Central memory CD8-positive, alpha-beta T cell (primary cell): ENCODE data around the gene HSPA8.

Experiments used
- ATAC-seq: fragments of 150-1000 bp; cut with Tn5 transposase; replicated peaks from 2 replicates; pipeline ENCODE4 v1.10.0; 2022; ENCODE audit warnings: mild to moderate bottlenecking, moderate FRiP score, moderate number of reproducible peaks; ENCODE audit not compliant: poor library complexity, severe bottlenecking; ENCODE audit errors: extremely low read depth
- DNase-seq, 2 donors: peaks; one replicate each; pipeline ENCODE4 v3.0.0; 2021; ENCODE audit warnings: low spot score in 2 of 2
- H3K27ac Mint-ChIP-seq: one replicate; pipeline ENCODE4 v1.8.0; 2022; ENCODE audit warnings: low read depth, mild to moderate bottlenecking, moderate library complexity, mixed read lengths
- H3K27me3 Mint-ChIP-seq: one replicate; pipeline ENCODE4 v1.8.0; 2022; ENCODE audit warnings: mixed read lengths
- H3K36me3 Mint-ChIP-seq: one replicate; pipeline ENCODE4 v1.8.0; 2022; ENCODE audit warnings: mild to moderate bottlenecking, moderate library complexity, mixed read lengths; ENCODE audit not compliant: insufficient read depth
- H3K4me1 Mint-ChIP-seq: one replicate; pipeline ENCODE4 v1.8.0; 2022; ENCODE audit warnings: mixed read lengths
- H3K4me3 Mint-ChIP-seq: one replicate; pipeline ENCODE4 v1.8.0; 2022; ENCODE audit warnings: mild to moderate bottlenecking, moderate library complexity, mixed read lengths
- H3K9me3 Mint-ChIP-seq: one replicate; pipeline ENCODE4 v1.8.0; 2022; ENCODE audit warnings: mixed read lengths

The HSPA8 gene

GRCh38 chr11:123052901-123053721 lies 8.8 kb downstream of the HSPA8 start:
- DNase-seq (no peak), ATAC-seq (no peak)
- Mint-ChIP-seq H3K36me3 (peaks cover 59% of the 10 kb centered on the region), H3K4me3 (no peak overlapping the region), H3K4me1 (peaks cover 41% of the 10 kb centered on the region), H3K27ac (no peak overlapping the region), H3K9me3 (no peaks in the 10 kb centered on the region), H3K27me3 (no peaks in the 10 kb centered on the region)

- Mint-ChIP-seq H3K4me1 (peaks cover 27% of the 10 kb centered on the region), H3K27me3 (no peaks in the 10 kb centered on the region), H3K4me3 (no peak overlapping the region), H3K36me3 (peaks cover 44% of the 10 kb centered on the region), H3K27ac (peak overlapping the region; percentile 30), H3K9me3 (no peaks in the 10 kb centered on the region)
- ATAC-seq = no peak
- no peak for DNase-seq
Measured at GRCh38 chr11:123051634-123052033, 10.3 kb downstream of the HSPA8 start.

- Mint-ChIP-seq H3K27ac (no peak overlapping the region), H3K9me3 (no peaks in the 10 kb centered on the region), H3K4me1 (peaks cover 22% of the 10 kb centered on the region), H3K4me3 (no peak overlapping the region), H3K27me3 (no peaks in the 10 kb centered on the region), H3K36me3 (peaks cover 39% of the 10 kb centered on the region)
- DNase-seq (no peak), ATAC-seq (no peak)
Measured at GRCh38 chr11:123051146-123051545, 10.8 kb downstream of the HSPA8 start.

GRCh38 chr11:123047947-123048293 lies 14.0 kb downstream of the HSPA8 start:
- H3K4me1 Mint-ChIP-seq = no peaks in the 10 kb centered on the region
- ATAC-seq (no peak), DNase-seq (no peak)
- H3K36me3 Mint-ChIP-seq = peaks cover 17% of the 10 kb centered on the region
- H3K27ac Mint-ChIP-seq = no peak overlapping the region
- H3K4me3 Mint-ChIP-seq = no peak overlapping the region
- no peaks in the 10 kb centered on the region for H3K9me3 Mint-ChIP-seq
- no peaks in the 10 kb centered on the region for H3K27me3 Mint-ChIP-seq

- no peak overlapping the region for H3K4me3 Mint-ChIP-seq
Measured at GRCh38 chr11:123047266-123047946, 14.5 kb downstream of the HSPA8 start.

GRCh38 chr11:123046473-123047259 lies 15.3 kb downstream of the HSPA8 start:
- no peaks in the 10 kb centered on the region for H3K27me3 Mint-ChIP-seq
- peaks cover 9% of the 10 kb centered on the region for H3K36me3 Mint-ChIP-seq
- no peak for DNase-seq
- ATAC-seq = no peak
- no peaks in the 10 kb centered on the region for H3K4me1 Mint-ChIP-seq
- no peaks in the 10 kb centered on the region for H3K9me3 Mint-ChIP-seq
- no peak overlapping the region for H3K27ac Mint-ChIP-seq
- no peak overlapping the region for H3K4me3 Mint-ChIP-seq

More at GRCh38 chr11:123047266-123047946, 14.5 kb downstream of the HSPA8 start:
- Mint-ChIP-seq H3K27ac (no peak overlapping the region), H3K36me3 (peaks cover 15% of the 10 kb centered on the region), H3K9me3 (no peaks in the 10 kb centered on the region), H3K4me1 (no peaks in the 10 kb centered on the region), H3K27me3 (no peaks in the 10 kb centered on the region)
- ATAC-seq (no peak), DNase-seq (no peak)

- H3K4me3 Mint-ChIP-seq = no peak overlapping the region
- ATAC-seq (no peak), DNase-seq (no peak)
- H3K4me1 Mint-ChIP-seq = no peaks in the 10 kb centered on the region
- no peaks in the 10 kb centered on the region for H3K27me3 Mint-ChIP-seq
- no peaks in the 10 kb centered on the region for H3K9me3 Mint-ChIP-seq
- H3K27ac Mint-ChIP-seq = no peak overlapping the region
- H3K36me3 Mint-ChIP-seq = peaks cover 3% of the 10 kb centered on the region
Measured at GRCh38 chr11:123045101-123045500, 16.8 kb downstream of the HSPA8 start.

- Mint-ChIP-seq H3K9me3 (no peaks in the 10 kb centered on the region), H3K36me3 (peaks cover 3% of the 10 kb centered on the region), H3K4me1 (no peaks in the 10 kb centered on the region), H3K4me3 (no peak overlapping the region), H3K27ac (no peak overlapping the region), H3K27me3 (no peaks in the 10 kb centered on the region)
- no peak for ATAC-seq
- DNase-seq = no peak
Measured at GRCh38 chr11:123041185-123041584, 20.8 kb downstream of the HSPA8 start.

- H3K9me3 Mint-ChIP-seq = no peaks in the 10 kb centered on the region
- no peaks in the 10 kb centered on the region for H3K27me3 Mint-ChIP-seq
- no peak overlapping the region for H3K4me3 Mint-ChIP-seq
- H3K27ac Mint-ChIP-seq = no peak overlapping the region
- no peaks in the 10 kb centered on the region for H3K4me1 Mint-ChIP-seq
- peaks cover 1% of the 10 kb centered on the region for H3K36me3 Mint-ChIP-seq
- DNase-seq = no peak
- ATAC-seq = no peak
Measured at GRCh38 chr11:123040111-123040432, 21.9 kb downstream of the HSPA8 start.

- H3K9me3 Mint-ChIP-seq = no peaks in the 10 kb centered on the region
- no peaks in the 10 kb centered on the region for H3K4me1 Mint-ChIP-seq
- no peak overlapping the region for H3K4me3 Mint-ChIP-seq
- DNase-seq = no peak
- no peak overlapping the region for H3K27ac Mint-ChIP-seq
- no peaks in the 10 kb centered on the region for H3K27me3 Mint-ChIP-seq
- no peak for ATAC-seq
- no peaks in the 10 kb centered on the region for H3K36me3 Mint-ChIP-seq
Measured at GRCh38 chr11:123035831-123036230, 26.1 kb downstream of the HSPA8 start.

- Mint-ChIP-seq H3K27ac (no peak overlapping the region), H3K27me3 (no peaks in the 10 kb centered on the region), H3K4me1 (no peaks in the 10 kb centered on the region), H3K36me3 (no peaks in the 10 kb centered on the region), H3K4me3 (no peak overlapping the region), H3K9me3 (no peaks in the 10 kb centered on the region)
- DNase-seq (no peak), ATAC-seq (no peak)
Measured at GRCh38 chr11:123034597-123034996, 27.3 kb downstream of the HSPA8 start.

GRCh38 chr11:123033895-123034294 lies 28.0 kb downstream of the HSPA8 start:
- Mint-ChIP-seq H3K4me1 (no peaks in the 10 kb centered on the region), H3K27me3 (no peaks in the 10 kb centered on the region), H3K27ac (no peak overlapping the region), H3K9me3 (no peaks in the 10 kb centered on the region), H3K36me3 (no peaks in the 10 kb centered on the region), H3K4me3 (no peak overlapping the region)
- ATAC-seq (no peak), DNase-seq (no peak)

GRCh38 chr11:123030517-123030916 lies 31.4 kb downstream of the HSPA8 start:
- Mint-ChIP-seq H3K27ac (no peak overlapping the region), H3K4me1 (no peaks in the 10 kb centered on the region), H3K27me3 (no peaks in the 10 kb centered on the region), H3K4me3 (no peak overlapping the region), H3K36me3 (no peaks in the 10 kb centered on the region), H3K9me3 (no peaks in the 10 kb centered on the region)
- ATAC-seq (no peak), DNase-seq (no peak)
